PC-9 (cell line): ENCODE measurements around the gene GAST.

Experiments
- EZH2 ChIP-seq: fragments of 200-600 bp; sonication (generic); IDR thresholded peaks from 2 replicates; pipeline ENCODE4 v1.8.0; 2017; ENCODE audit warnings: antibody characterized with exemption, low read depth
- TF ChIP-seq, protein P1 (sequence below): fragments of 200-600 bp; sonication (generic); conservative IDR thresholded peaks from 2 replicates; pipeline ENCODE4 v1.6.1; 2017; ENCODE audit warnings: mixed run types, antibody characterized with exemption, mild to moderate bottlenecking, moderate library complexity

DNA sequence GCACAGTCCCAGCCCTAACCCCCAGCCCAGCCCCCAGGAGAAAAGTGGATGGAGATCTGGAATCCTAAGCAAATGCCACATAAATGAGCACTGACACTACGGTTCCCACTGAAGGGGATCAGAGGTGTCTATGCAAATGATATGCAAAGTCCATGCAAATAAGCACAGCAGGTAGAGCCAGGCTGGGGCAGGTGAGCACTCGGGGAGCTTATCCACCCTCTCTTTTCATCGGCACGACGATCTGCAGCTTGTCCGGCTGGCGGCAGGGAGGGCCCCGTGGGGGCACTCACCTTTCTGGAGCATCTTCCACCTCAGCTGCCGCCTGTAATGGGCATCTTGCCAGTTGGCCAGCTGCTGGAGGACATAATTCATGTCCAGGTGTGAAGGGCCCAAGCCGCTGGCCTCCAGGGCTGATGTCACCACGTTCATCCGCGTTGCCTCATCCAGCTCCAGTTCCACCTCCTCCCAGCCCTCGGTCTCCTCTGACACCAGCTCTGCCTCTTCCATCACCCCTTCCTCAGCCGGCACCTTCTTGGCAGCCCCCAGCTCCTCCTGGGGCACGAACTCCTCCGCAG, 12.4 kb downstream of the GAST start:
- TF ChIP-seq, protein P1, sequence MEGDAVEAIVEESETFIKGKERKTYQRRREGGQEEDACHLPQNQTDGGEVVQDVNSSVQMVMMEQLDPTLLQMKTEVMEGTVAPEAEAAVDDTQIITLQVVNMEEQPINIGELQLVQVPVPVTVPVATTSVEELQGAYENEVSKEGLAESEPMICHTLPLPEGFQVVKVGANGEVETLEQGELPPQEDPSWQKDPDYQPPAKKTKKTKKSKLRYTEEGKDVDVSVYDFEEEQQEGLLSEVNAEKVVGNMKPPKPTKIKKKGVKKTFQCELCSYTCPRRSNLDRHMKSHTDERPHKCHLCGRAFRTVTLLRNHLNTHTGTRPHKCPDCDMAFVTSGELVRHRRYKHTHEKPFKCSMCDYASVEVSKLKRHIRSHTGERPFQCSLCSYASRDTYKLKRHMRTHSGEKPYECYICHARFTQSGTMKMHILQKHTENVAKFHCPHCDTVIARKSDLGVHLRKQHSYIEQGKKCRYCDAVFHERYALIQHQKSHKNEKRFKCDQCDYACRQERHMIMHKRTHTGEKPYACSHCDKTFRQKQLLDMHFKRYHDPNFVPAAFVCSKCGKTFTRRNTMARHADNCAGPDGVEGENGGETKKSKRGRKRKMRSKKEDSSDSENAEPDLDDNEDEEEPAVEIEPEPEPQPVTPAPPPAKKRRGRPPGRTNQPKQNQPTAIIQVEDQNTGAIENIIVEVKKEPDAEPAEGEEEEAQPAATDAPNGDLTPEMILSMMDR, result no peak
- no peak for TF ChIP-seq EZH2
